Activated CD4-positive, alpha-beta T cell treated with anti-CD3 and anti-CD28 coated beads, Interleukin-2, amount 10 ng/mL, durations not matched to agents 24 days and 14 days (primary cell): ENCODE data around the gene FAM117B. TPM values are rescaled to one million over a fixed set of nuclear protein-coding genes. Genes with fewer than 3 reads are reported as not detected.
"Not testable (repeated sequence)": the region's sequence is repeated elsewhere in the genome, so short reads cannot be mapped to it uniquely, and the experiment has no call there.

Source experiments
- DNase-seq: peaks from one replicate; pipeline ENCODE4 v3.0.0; 2022
- H3K27ac Mint-ChIP-seq: one replicate; pipeline ENCODE4 v1.8.0; 2022; ENCODE audit warnings: mild to moderate bottlenecking, mixed read lengths
- H3K27me3 Mint-ChIP-seq: one replicate; pipeline ENCODE4 v1.8.0; 2022; ENCODE audit warnings: mixed read lengths
- H3K36me3 Mint-ChIP-seq: one replicate; pipeline ENCODE4 v1.8.0; 2022; ENCODE audit warnings: low read depth, mild to moderate bottlenecking, mixed read lengths
- H3K4me1 Mint-ChIP-seq: one replicate; pipeline ENCODE4 v1.8.0; 2021; ENCODE audit warnings: mixed read lengths
- H3K4me3 Mint-ChIP-seq: one replicate; pipeline ENCODE4 v1.8.0; 2022; ENCODE audit warnings: mild to moderate bottlenecking, moderate library complexity, mixed read lengths
- H3K9me3 Mint-ChIP-seq: one replicate; pipeline ENCODE4 v1.8.0; 2021; ENCODE audit warnings: mixed read lengths
- intact Hi-C: fragments of 100-400 bp; cut with micrococcal nuclease; formaldehyde crosslinking; loops from one replicate; pipeline ENCODE4 v1.15.1; 2023
- total RNA-seq: library from RNA; stranded (reverse); gene quantifications from 2 replicates; pipeline ENCODE4 v1.2.3, GENCODE V29; 2022

Gene FAM117B
- total RNA-seq, 1 donor from 2014 or later: 14.5 TPM

DNA sequence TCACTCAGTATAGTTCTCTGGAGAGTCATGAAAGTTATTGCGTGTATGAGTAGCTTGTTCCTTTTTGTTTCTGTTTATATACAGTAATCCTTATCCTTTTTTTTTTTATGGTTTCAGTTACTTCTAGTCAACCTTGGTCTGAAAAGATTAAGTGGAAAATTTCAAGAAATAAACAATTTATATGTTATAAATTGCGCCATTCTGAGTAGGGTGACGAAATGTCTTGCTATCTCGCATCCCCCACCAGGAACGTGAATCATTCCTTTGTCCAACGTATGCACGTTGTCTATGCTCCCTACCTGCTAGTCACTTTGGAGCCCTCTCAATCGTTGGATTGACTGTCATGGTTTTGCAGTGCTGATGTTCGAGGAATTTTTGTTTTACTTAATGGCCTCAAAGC, 60.4 kb downstream of the FAM117B start:
- H3K9me3 Mint-ChIP-seq: peaks cover 5% of the 10 kb centered on the region
- peaks cover 16% of the 10 kb centered on the region for H3K36me3 Mint-ChIP-seq
- H3K4me3 Mint-ChIP-seq: no peak overlapping the region
- intact Hi-C loops: no loop called here
- no peaks in the 10 kb centered on the region for H3K27me3 Mint-ChIP-seq
- H3K4me1 Mint-ChIP-seq: peaks cover 18% of the 10 kb centered on the region
- H3K27ac Mint-ChIP-seq: no peak overlapping the region
- DNase-seq: no peak

- Mint-ChIP-seq H3K4me3 (peak overlapping the region; percentile 2), H3K36me3 (peaks cover 28% of the 10 kb centered on the region), H3K9me3 (peaks cover 14% of the 10 kb centered on the region), H3K27ac (peak overlapping the region; percentile 82), H3K4me1 (peaks cover 37% of the 10 kb centered on the region), H3K27me3 (no peaks in the 10 kb centered on the region)
- no peak for DNase-seq
- intact Hi-C loops: loop anchor here (1.0 to 5.0 kb wide), 4 partner anchors 33 to 80 kb away; no protein-coding TSS in a partner anchor
Observed at GRCh38 chr2:202700075-202700901, 65.5 kb downstream of the FAM117B start.

DNA sequence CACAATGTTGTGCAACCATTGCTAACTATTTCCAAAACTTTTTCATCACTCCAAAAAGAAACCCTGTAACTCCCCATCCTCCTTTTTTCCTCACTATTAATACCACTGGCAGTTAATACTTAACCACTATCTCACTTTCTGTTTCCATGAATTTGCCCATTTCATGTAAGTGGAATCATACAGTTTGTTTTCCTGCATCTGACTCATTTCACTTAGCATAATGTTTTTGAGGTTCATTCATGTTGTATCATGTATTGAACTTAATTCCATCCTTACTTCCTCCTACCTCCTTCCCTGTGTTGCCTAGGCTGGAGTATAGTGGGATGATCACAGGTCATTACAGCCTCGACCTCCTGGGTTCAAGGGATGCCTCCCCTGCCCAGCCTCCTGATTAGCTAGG, 68.3 kb downstream of the FAM117B start:
- H3K4me3 Mint-ChIP-seq: no peak overlapping the region
- H3K36me3 Mint-ChIP-seq: peaks cover 22% of the 10 kb centered on the region
- no peaks in the 10 kb centered on the region for H3K27me3 Mint-ChIP-seq
- H3K27ac Mint-ChIP-seq: peak overlapping the region; percentile 83
- no peak for DNase-seq
- intact Hi-C loops: loop anchor here (5.0 kb wide), 1 partner anchor 49 kb away; no protein-coding TSS in a partner anchor
- peaks cover 14% of the 10 kb centered on the region for H3K9me3 Mint-ChIP-seq
- peaks cover 43% of the 10 kb centered on the region for H3K4me1 Mint-ChIP-seq

DNA sequence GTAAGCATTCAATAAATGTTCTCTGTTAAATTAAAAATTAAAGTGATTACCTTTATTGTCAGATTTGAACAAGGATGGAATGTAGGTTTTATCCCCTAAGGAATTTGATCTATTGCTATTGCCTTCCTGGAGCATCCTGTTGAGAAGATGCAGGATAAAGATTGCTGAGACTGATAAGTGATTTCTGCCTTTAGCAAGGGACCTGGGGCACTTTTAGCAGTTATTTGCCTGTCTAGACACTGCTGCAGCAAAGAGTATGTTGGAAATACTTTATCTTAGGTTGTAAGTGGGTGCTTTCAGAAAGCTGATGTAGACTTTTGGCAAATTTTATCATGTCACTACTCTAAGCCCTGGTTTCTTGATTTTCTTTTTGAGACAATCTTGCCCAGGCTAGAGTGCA, 69.5 kb downstream of the FAM117B start:
- H3K27me3 Mint-ChIP-seq: no peaks in the 10 kb centered on the region
- intact Hi-C loops: loop anchor here (5.0 kb wide), 1 partner anchor 48 kb away; no protein-coding TSS in a partner anchor
- peaks cover 43% of the 10 kb centered on the region for H3K4me1 Mint-ChIP-seq
- peaks cover 23% of the 10 kb centered on the region for H3K36me3 Mint-ChIP-seq
- H3K4me3 Mint-ChIP-seq: no peak overlapping the region
- peaks cover 20% of the 10 kb centered on the region for H3K9me3 Mint-ChIP-seq
- peak overlapping the region; percentile 48 for H3K27ac Mint-ChIP-seq
- no peak for DNase-seq

DNA sequence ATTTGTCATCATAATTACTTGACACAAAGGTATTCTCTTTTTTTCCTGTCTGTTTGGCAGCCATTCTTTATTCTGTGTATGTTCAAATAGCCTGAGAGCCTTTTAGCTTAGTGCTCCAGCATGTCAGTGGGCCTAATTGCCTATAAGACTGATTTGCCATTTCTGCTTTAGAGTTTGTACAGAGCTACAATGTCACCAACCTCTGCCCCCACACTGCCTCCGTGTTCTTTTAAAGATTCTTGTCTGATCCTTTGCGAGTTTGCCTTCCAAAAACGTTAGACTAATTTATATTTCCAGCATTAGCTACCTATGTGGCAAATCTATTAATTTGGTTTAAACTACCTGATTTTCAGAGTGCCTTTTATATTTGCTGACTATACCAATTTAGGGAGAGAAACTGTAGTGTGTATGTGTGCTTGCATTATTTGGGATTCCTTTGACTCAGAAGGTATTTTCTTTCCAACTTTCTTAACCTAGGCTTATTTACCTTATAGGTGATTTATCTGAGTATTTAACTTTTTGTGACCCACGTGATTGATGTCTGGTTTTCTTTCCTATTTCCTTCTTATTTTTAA, 70.8 kb downstream of the FAM117B start:
- no peak for DNase-seq
- Mint-ChIP-seq H3K4me1 (peaks cover 34% of the 10 kb centered on the region), H3K27ac (peak overlapping the region; percentile 81), H3K36me3 (peaks cover 18% of the 10 kb centered on the region), H3K9me3 (peaks cover 15% of the 10 kb centered on the region), H3K27me3 (no peaks in the 10 kb centered on the region), H3K4me3 (peak overlapping the region; percentile 34)
- intact Hi-C loops: no loop called here

- intact Hi-C loops, H3K27me3 Mint-ChIP-seq, DNase-seq, H3K4me1 Mint-ChIP-seq, H3K27ac Mint-ChIP-seq, H3K4me3 Mint-ChIP-seq: not testable (repeated sequence)
- Mint-ChIP-seq H3K9me3 (peaks cover 20% of the 10 kb centered on the region), H3K36me3 (peaks cover 28% of the 10 kb centered on the region)
Observed at GRCh38 chr2:202714971-202715935, 80.5 kb downstream of the FAM117B start.

DNA sequence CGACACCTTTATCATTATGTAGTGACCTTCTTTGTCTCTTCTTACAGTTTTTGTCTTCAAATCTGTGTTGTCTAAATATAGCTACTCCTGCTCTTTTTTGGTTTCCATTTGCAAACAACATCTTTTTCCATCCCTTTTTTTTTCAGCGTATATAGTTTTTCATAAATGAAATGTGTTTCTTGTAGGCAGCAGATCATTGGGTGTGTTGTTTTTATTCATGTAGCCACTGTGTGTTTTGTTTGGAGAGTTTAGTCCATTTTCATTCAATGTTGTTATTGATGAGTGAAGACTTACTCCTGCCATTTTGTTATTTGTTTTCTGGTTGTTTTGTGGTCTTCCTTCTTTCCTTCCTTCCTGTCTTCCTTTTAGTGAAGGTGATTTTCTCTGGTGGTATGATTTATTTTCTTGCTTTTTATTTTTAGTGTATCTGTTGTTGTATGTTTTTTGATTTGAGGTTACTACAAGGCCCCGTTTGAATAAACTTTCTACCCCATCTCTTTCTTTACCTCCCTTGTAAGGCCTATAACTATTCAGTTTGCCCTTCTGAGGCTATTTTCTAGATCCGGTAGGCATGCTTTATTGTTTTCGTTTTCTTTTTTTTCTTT, 81.4 kb downstream of the FAM117B start:
- no peak for DNase-seq
- H3K4me1 Mint-ChIP-seq: peaks cover 6% of the 10 kb centered on the region
- H3K36me3 Mint-ChIP-seq: peaks cover 25% of the 10 kb centered on the region
- intact Hi-C loops: no loop called here
- no peaks in the 10 kb centered on the region for H3K27me3 Mint-ChIP-seq
- H3K9me3 Mint-ChIP-seq: peaks cover 20% of the 10 kb centered on the region
- H3K27ac Mint-ChIP-seq: no peak overlapping the region
- no peak overlapping the region for H3K4me3 Mint-ChIP-seq

GRCh38 chr2:202716953-202717597, 82.3 kb downstream of the FAM117B start:
- peaks cover 20% of the 10 kb centered on the region for H3K9me3 Mint-ChIP-seq
- H3K27ac Mint-ChIP-seq: no peak overlapping the region
- intact Hi-C loops: no loop called here
- peaks cover 6% of the 10 kb centered on the region for H3K4me1 Mint-ChIP-seq
- H3K27me3 Mint-ChIP-seq: no peaks in the 10 kb centered on the region
- H3K4me3 Mint-ChIP-seq: no peak overlapping the region
- no peak for DNase-seq
- H3K36me3 Mint-ChIP-seq: peaks cover 24% of the 10 kb centered on the region

GRCh38 chr2:202717598-202718310, 83.0 kb downstream of the FAM117B start:
- peaks cover 21% of the 10 kb centered on the region for H3K36me3 Mint-ChIP-seq
- intact Hi-C loops: no loop called here
- DNase-seq: no peak

GRCh38 chr2:202718614-202719013, 83.8 kb downstream of the FAM117B start:
- intact Hi-C loops: no loop called here
- Mint-ChIP-seq H3K36me3 (peaks cover 14% of the 10 kb centered on the region), H3K9me3 (peaks cover 7% of the 10 kb centered on the region), H3K4me1 (peaks cover 10% of the 10 kb centered on the region), H3K27me3 (no peaks in the 10 kb centered on the region), H3K4me3 (no peak overlapping the region), H3K27ac (no peak overlapping the region)
- no peak for DNase-seq

More at GRCh38 chr2:202717598-202718310, 83.0 kb downstream of the FAM117B start:
- Mint-ChIP-seq H3K27ac (no peak overlapping the region), H3K4me1 (peaks cover 8% of the 10 kb centered on the region), H3K4me3 (no peak overlapping the region), H3K27me3 (no peaks in the 10 kb centered on the region), H3K9me3 (peaks cover 15% of the 10 kb centered on the region)

DNA sequence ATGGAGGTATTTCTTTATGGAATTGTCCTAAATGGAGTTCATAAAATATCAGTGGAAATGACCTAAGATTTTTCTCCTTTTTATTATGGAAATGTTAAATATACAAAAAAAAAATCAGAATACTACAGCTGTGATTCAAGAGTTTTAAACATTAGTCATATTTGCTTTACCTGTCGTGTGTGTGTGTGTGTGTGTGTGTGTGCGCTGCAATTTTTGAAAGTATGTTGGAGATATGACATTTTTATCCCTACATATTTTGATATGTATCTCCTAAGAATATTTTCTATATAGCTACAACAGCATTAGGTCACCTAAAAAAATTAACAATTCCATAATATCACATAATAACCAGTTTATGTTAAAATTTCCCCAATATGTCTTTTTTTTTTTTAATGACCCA, 85.5 kb downstream of the FAM117B start:
- H3K27me3 Mint-ChIP-seq: no peaks in the 10 kb centered on the region
- H3K9me3 Mint-ChIP-seq: peaks cover 7% of the 10 kb centered on the region
- no peak for DNase-seq
- no peak overlapping the region for H3K27ac Mint-ChIP-seq
- peaks cover 10% of the 10 kb centered on the region for H3K4me1 Mint-ChIP-seq
- H3K36me3 Mint-ChIP-seq: peaks cover 14% of the 10 kb centered on the region
- intact Hi-C loops: no loop called here
- H3K4me3 Mint-ChIP-seq: no peak overlapping the region

DNA sequence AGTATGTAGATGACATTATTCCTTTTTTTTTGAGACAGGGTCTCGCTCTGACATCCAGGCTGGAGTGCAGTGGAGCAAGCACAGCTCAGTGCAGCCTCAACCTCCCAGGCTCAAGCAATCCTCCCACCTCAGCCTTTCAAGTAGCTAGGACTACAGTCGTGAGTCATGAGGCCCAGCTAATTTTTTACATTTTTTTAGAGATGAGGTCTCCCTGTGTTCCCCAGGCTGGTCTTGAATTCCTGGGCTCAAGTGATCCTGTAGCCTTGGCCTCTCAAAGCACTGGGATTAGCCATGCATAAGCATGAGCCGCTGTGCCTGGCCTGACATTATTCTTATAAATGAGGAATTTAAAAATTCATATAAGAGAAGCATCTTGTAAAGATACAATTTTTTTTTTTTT, 86.9 kb downstream of the FAM117B start:
- Mint-ChIP-seq H3K27ac (no peak overlapping the region), H3K4me1 (peaks cover 10% of the 10 kb centered on the region), H3K36me3 (peaks cover 12% of the 10 kb centered on the region), H3K9me3 (no peaks in the 10 kb centered on the region), H3K27me3 (no peaks in the 10 kb centered on the region), H3K4me3 (no peak overlapping the region)
- DNase-seq: no peak
- intact Hi-C loops: no loop called here
